SU-DHL-6 (cell line): ENCODE data around the gene ERAP2.

Experiments used
- H2AFZ ChIP-seq: fragments of 200-600 bp; sonication (generic); 2 replicates; pipeline ENCODE4 v1.6.1; 2014; ENCODE audit warnings: low read depth, mild to moderate bottlenecking, moderate library complexity, mixed read lengths, antibody characterized with exemption, low read length; ENCODE audit not compliant: severe bottlenecking
- H3F3A ChIP-seq: fragments of 200-600 bp; shearing (Covaris generic); 2 replicates; pipeline ENCODE4 v1.6.0; 2016; ENCODE audit warnings: antibody characterized with exemption, mild to moderate bottlenecking; ENCODE audit not compliant: insufficient read depth
- H3K27ac ChIP-seq: fragments of 200-600 bp; sonication (generic); 2 replicates; pipeline ENCODE4 v1.5.1; 2016; ENCODE audit warnings: low read depth, mild to moderate bottlenecking, low read length, moderate library complexity, mixed read lengths
- H3K27me3 ChIP-seq: fragments of 200-600 bp; sonication (generic), shearing (Covaris generic); 2 replicates; pipeline ENCODE4 v1.6.0; 2014; ENCODE audit warnings: mild to moderate bottlenecking, low read length
- H3K36me3 ChIP-seq: fragments of 200-600 bp; sonication (generic); 2 replicates; pipeline ENCODE4 v1.6.1; 2014; ENCODE audit warnings: mild to moderate bottlenecking, low read length, mixed read lengths
- H3K4me2 ChIP-seq: fragments of 300-600, 200-600 bp; shearing (Covaris generic), sonication (generic); 2 replicates; pipeline ENCODE4 v1.6.0; 2014; ENCODE audit warnings: low read length, low read depth, mild to moderate bottlenecking; ENCODE audit not compliant: poor library complexity, severe bottlenecking
- H3K4me3 ChIP-seq: fragments of 200-600 bp; sonication (generic); 2 replicates; pipeline ENCODE4 v1.5.1; 2014; ENCODE audit warnings: antibody characterized with exemption, low read length, mild to moderate bottlenecking, mixed read lengths; ENCODE audit not compliant: insufficient read depth, poor library complexity, severe bottlenecking
- H3K79me2 ChIP-seq: fragments of 200-600 bp; sonication (generic); 2 replicates; pipeline ENCODE4 v1.6.1; 2014; ENCODE audit warnings: mild to moderate bottlenecking, low read length, moderate library complexity; ENCODE audit not compliant: insufficient read depth
- H3K9ac ChIP-seq: fragments of 200-600 bp; sonication (generic); 2 replicates; pipeline ENCODE4 v1.7.0; 2014; ENCODE audit warnings: mild to moderate bottlenecking, low read length
- H3K9me2 ChIP-seq: fragments of 200-600 bp; sonication (generic); replicated peaks from 2 replicates; pipeline ENCODE4 v1.6.1; 2014; ENCODE audit warnings: low read length; ENCODE audit not compliant: insufficient read depth
- H3K9me3 ChIP-seq: fragments of 200-600 bp; sonication (generic); 2 replicates; pipeline ENCODE4 v1.6.1; 2014; ENCODE audit warnings: low read length, mixed read lengths; ENCODE audit not compliant: insufficient read depth
- H4K20me1 ChIP-seq: fragments of 200-600 bp; sonication (generic); 2 replicates; pipeline ENCODE4 v1.6.1; 2014; ENCODE audit warnings: low read depth, mild to moderate bottlenecking, antibody characterized with exemption, low read length, moderate library complexity, mixed read lengths
- EZH2phosphoT487 ChIP-seq: fragments of 200-600 bp; sonication (generic), shearing (Covaris generic); conservative IDR thresholded peaks from 2 replicates; pipeline ENCODE4 v1.6.1; 2018; ENCODE audit warnings: mild to moderate bottlenecking, antibody characterized with exemption, low read length, moderate library complexity, mixed read lengths
- TF ChIP-seq, protein P1 (sequence below): fragments of 200-600 bp; sonication (generic); IDR thresholded peaks from one replicate; pipeline ENCODE4 v1.5.1; 2017; ENCODE audit warnings: antibody characterized with exemption, mild to moderate bottlenecking, low read length, moderate library complexity; ENCODE audit not compliant: insufficient read depth, poor library complexity, severe bottlenecking

ERAP2 gene

GRCh38 chr5:96943799-96944198, 67.5 kb downstream of the ERAP2 start:
- Histone ChIP-seq H3K9ac (no peak overlapping the region), H3K9me3 (no peaks in the 10 kb centered on the region), H3K4me2 (no peak overlapping the region), H2AFZ (no peak overlapping the region), H3K27ac (0 out of 2 replicates have a peak overlapping the region, but pooled peaks have one; percentile 4), H3K4me3 (no peak overlapping the region), H4K20me1 (peaks cover 9% of the 10 kb centered on the region; the same call in 1 of the 2 replicates), H3K79me2 (peaks cover 97% of the 10 kb centered on the region), H3K27me3 (no peaks in the 10 kb centered on the region), H3K36me3 (peaks cover 14% of the 10 kb centered on the region; the same call in 1 of the 2 replicates), H3K9me2 (no peaks in the 10 kb centered on the region), H3F3A (peaks cover 30% of the 10 kb centered on the region; the same call in 1 of the 2 replicates)
- no peak for TF ChIP-seq EZH2phosphoT487
- TF ChIP-seq, protein P1, sequence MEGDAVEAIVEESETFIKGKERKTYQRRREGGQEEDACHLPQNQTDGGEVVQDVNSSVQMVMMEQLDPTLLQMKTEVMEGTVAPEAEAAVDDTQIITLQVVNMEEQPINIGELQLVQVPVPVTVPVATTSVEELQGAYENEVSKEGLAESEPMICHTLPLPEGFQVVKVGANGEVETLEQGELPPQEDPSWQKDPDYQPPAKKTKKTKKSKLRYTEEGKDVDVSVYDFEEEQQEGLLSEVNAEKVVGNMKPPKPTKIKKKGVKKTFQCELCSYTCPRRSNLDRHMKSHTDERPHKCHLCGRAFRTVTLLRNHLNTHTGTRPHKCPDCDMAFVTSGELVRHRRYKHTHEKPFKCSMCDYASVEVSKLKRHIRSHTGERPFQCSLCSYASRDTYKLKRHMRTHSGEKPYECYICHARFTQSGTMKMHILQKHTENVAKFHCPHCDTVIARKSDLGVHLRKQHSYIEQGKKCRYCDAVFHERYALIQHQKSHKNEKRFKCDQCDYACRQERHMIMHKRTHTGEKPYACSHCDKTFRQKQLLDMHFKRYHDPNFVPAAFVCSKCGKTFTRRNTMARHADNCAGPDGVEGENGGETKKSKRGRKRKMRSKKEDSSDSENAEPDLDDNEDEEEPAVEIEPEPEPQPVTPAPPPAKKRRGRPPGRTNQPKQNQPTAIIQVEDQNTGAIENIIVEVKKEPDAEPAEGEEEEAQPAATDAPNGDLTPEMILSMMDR: no peak

GRCh38 chr5:96945144-96945897, 69.0 kb downstream of the ERAP2 start:
- Histone ChIP-seq H3K4me2 (no peak overlapping the region), H3K9ac (no peak overlapping the region), H3K27ac (no peak overlapping the region), H3K9me2 (no peaks in the 10 kb centered on the region), H3F3A (peaks cover 30% of the 10 kb centered on the region; the same call in 1 of the 2 replicates), H3K4me3 (no peak overlapping the region), H2AFZ (no peak overlapping the region), H4K20me1 (peaks cover 13% of the 10 kb centered on the region; the same call in 1 of the 2 replicates), H3K36me3 (peaks cover 5% of the 10 kb centered on the region; the same call in 1 of the 2 replicates), H3K79me2 (peaks cover 97% of the 10 kb centered on the region), H3K27me3 (no peaks in the 10 kb centered on the region), H3K9me3 (no peaks in the 10 kb centered on the region)
- no peak for TF ChIP-seq EZH2phosphoT487
- TF ChIP-seq, protein P1: no peak

- Histone ChIP-seq H3F3A (peaks cover 33% of the 10 kb centered on the region; the same call in 1 of the 2 replicates), H3K79me2 (peaks cover 97% of the 10 kb centered on the region), H3K27ac (no peak overlapping the region), H3K9ac (no peak overlapping the region), H3K36me3 (peaks cover 5% of the 10 kb centered on the region; the same call in 1 of the 2 replicates), H2AFZ (no peak overlapping the region), H3K4me2 (peak overlapping the region; percentile 6), H3K9me3 (no peaks in the 10 kb centered on the region), H3K4me3 (no peak overlapping the region), H4K20me1 (peaks cover 13% of the 10 kb centered on the region; the same call in 1 of the 2 replicates), H3K27me3 (no peaks in the 10 kb centered on the region), H3K9me2 (no peaks in the 10 kb centered on the region)
- no peak for TF ChIP-seq EZH2phosphoT487
- TF ChIP-seq, protein P1: no peak
Measured at GRCh38 chr5:96946381-96946780, 70.1 kb downstream of the ERAP2 start.
